Neuronal stem cell (in vitro differentiated cells): Measurements from ENCODE around the gene ARL4D.
"Not testable (repeated sequence)": the region's sequence is repeated elsewhere in the genome, so short reads cannot be mapped to it uniquely, and the experiment has no call there.

Source experiments
- DNase-seq: peaks from one replicate; pipeline ENCODE4 v3.0.0-alpha.2; 2013; ENCODE audit warnings: low spot score
- H2AFZ ChIP-seq: one replicate; pipeline ENCODE4 v1.6.1; 2013; ENCODE audit warnings: mild to moderate bottlenecking, low read length, inconsistent platforms
- H2AK5ac ChIP-seq: 2 replicates; pipeline ENCODE4 v1.6.1; 2013; ENCODE audit warnings: low read depth, mild to moderate bottlenecking, inconsistent platforms, low read length, moderate library complexity, mixed read lengths
- H2BK120ac ChIP-seq: 2 replicates; pipeline ENCODE4 v1.6.1; 2013; ENCODE audit warnings: low read depth, mild to moderate bottlenecking, inconsistent platforms, low read length, moderate library complexity, mixed read lengths
- H2BK12ac ChIP-seq: one replicate; pipeline ENCODE4 v1.6.1; 2013; ENCODE audit warnings: low read length, inconsistent platforms
- H2BK15ac ChIP-seq: 2 replicates; pipeline ENCODE4 v1.6.1; 2013; ENCODE audit warnings: mild to moderate bottlenecking, low read length, inconsistent platforms, mixed read lengths
- H2BK5ac ChIP-seq: one replicate; pipeline ENCODE4 v1.6.1; 2013; ENCODE audit warnings: inconsistent platforms, mild to moderate bottlenecking, low read length, moderate library complexity
- H3K14ac ChIP-seq: one replicate; pipeline ENCODE4 v1.6.1; 2013; ENCODE audit warnings: low read length, inconsistent platforms
- H3K18ac ChIP-seq: 2 replicates; pipeline ENCODE4 v1.6.1; 2013; ENCODE audit warnings: low read length, inconsistent platforms
- H3K23ac ChIP-seq: 2 replicates; pipeline ENCODE4 v1.6.1; 2013; ENCODE audit warnings: low read depth, mild to moderate bottlenecking, mixed read lengths, low read length, inconsistent platforms; ENCODE audit not compliant: poor library complexity
- H3K27ac ChIP-seq: replicated peaks from 3 replicates; pipeline ENCODE4 v1.5.1; 2013; ENCODE audit warnings: low read length, inconsistent platforms
- H3K27me3 ChIP-seq, 3 experiments: 2 replicates each; pipeline ENCODE4 v1.6.1; 2013; ENCODE audit warnings: low read length in 3 of 3, mild to moderate bottlenecking in 2 of 3, inconsistent platforms in 1 of 3, low read depth in 1 of 3, mixed read lengths in 1 of 3, moderate library complexity in 1 of 3; ENCODE audit not compliant: control insufficient read depth in 3 of 3, insufficient read depth in 3 of 3
- H3K36me3 ChIP-seq, 2 donors: replicated peaks in 1 of 2; 2 replicates each; pipeline ENCODE4 v1.6.1; 2013; ENCODE audit warnings: low read length in 2 of 2; ENCODE audit not compliant: control insufficient read depth in 2 of 2, insufficient read depth in 2 of 2
- H3K4ac ChIP-seq: 2 replicates; pipeline ENCODE4 v1.6.1; 2013; ENCODE audit warnings: inconsistent platforms, mild to moderate bottlenecking, low read length, moderate library complexity
- H3K4me1 ChIP-seq, 2 donors: 1 replicate in 1 of 2; 2 replicates in 1 of 2; pipeline ENCODE4 v1.6.1; 2013; ENCODE audit warnings: low read length in 2 of 2, low read depth in 1 of 2; ENCODE audit not compliant: control insufficient read depth in 2 of 2, insufficient read depth in 1 of 2
- H3K4me2 ChIP-seq: one replicate; pipeline ENCODE4 v1.6.1; 2013; ENCODE audit warnings: mild to moderate bottlenecking, low read length, inconsistent platforms; ENCODE audit not compliant: insufficient read depth, poor library complexity, severe bottlenecking
- H3K4me3 ChIP-seq, 2 donors: 2 replicates each; pipeline ENCODE4 v1.5.1; 2013; ENCODE audit warnings: low read length in 2 of 2, mild to moderate bottlenecking in 2 of 2, inconsistent platforms in 1 of 2, moderate library complexity in 1 of 2
- H3K79me1 ChIP-seq: one replicate; pipeline ENCODE4 v1.6.1; 2013; ENCODE audit warnings: low read depth, mild to moderate bottlenecking, inconsistent platforms, low read length, moderate library complexity
- H3K9ac ChIP-seq: one replicate; pipeline ENCODE4 v1.6.1; 2013; ENCODE audit warnings: mild to moderate bottlenecking, low read depth, low read length, inconsistent platforms; ENCODE audit not compliant: poor library complexity
- H3K9me3 ChIP-seq, 2 donors: replicated peaks in 1 of 2; 2 replicates each; pipeline versions ENCODE3 to v1.6.1; 2013; ENCODE audit warnings: low read length in 2 of 2, mild to moderate bottlenecking in 2 of 2, inconsistent platforms in 1 of 2, low read depth in 1 of 2, mixed read lengths in 1 of 2, moderate library complexity in 1 of 2; ENCODE audit not compliant: control insufficient read depth in 2 of 2, insufficient read depth in 1 of 2
- H4K8ac ChIP-seq: one replicate; pipeline ENCODE4 v1.6.1; 2013; ENCODE audit warnings: low read depth, mild to moderate bottlenecking, inconsistent platforms, low read length, moderate library complexity
- H4K91ac ChIP-seq: one replicate; pipeline ENCODE4 v1.6.1; 2013; ENCODE audit warnings: low read length, low read depth, mild to moderate bottlenecking, inconsistent platforms; ENCODE audit not compliant: poor library complexity
- WGBS, 2 donors: extraction: QIAGEN DNeasy Blood & Tissue Kit; methylation state at CpG; one replicate each; pipeline ENCODE4 v1.1.7; 2013; ENCODE audit warnings: missing lambda C conversion rate in 2 of 2, mixed read lengths in 1 of 2; ENCODE audit not compliant: insufficient read length in 2 of 2, insufficient replicate concordance in 1 of 2; ENCODE audit errors: extremely low coverage in 2 of 2; 5-methylcytosine and 5-hydroxymethylcytosine counted together

Gene ARL4D

DNA sequence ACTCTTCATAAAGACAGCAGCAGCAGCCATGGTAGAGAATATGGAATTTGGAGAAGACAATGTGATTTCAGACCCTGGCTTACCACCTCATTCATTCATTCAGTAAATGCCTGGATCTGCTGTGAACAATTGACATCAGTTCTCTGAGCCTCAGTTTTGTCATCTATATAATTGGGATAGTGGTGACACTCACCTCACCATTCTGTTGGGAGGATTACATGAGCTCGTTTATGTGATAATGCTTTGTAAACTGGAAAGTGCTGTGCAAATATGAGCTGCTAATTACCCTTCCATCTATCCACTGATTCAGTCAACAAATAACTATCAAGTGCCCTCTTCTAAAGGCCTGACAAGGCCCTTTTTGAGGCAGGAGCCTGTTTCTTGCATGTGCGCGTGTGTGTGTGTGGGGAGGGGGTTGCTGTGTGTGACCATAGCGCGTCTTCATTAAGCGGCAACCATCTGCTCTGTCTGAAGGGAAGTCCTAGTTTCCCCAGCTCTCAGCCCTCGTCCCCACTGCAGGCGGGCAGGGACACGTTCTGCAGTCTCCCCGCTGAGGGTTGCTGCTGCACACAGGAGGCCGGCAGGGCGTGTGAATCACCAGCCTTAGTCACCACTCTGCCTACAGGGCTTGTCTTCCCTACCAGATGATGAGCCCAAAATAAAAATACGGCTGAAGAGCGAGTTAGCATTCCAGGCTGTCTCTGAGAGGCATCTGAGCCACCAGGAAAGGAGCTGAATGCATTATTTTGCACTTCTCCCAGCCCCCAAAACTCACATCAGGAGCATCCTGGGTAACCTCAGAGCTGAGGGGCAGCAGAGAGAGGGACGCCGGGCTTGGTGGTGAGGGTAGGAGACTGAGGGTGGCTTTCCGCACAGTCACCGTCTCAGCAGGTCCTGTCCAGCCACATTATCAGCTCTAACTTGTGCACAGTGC, 19.9 kb downstream of the ARL4D start:
- no peaks in the 10 kb centered on the region for H3K36me3 ChIP-seq
- H2BK15ac ChIP-seq: no peak overlapping the region
- H3K4me3 ChIP-seq: no peak overlapping the region
- H4K91ac ChIP-seq: no peak overlapping the region
- peaks cover 0 to 23% (median 0%) of the 10 kb centered on the region in 3 experiments for H3K27me3 ChIP-seq
- H4K8ac ChIP-seq: peak overlapping the region; percentile 70
- peaks cover 3 to 8% of the 10 kb centered on the region in 2 donors for H3K4me1 ChIP-seq
- peak overlapping the region; percentile 84 for H2AFZ ChIP-seq
- WGBS, 2 donors: no CpG with 5 or more reads among the region's 18 CpGs
- H3K9me3 ChIP-seq: no peaks in the 10 kb centered on the region
- H3K14ac ChIP-seq: no peak overlapping the region
- no peaks in the 10 kb centered on the region for H3K79me1 ChIP-seq
- peak overlapping the region; percentile 69 for H3K18ac ChIP-seq
- H3K9ac ChIP-seq: no peak overlapping the region
- no peak overlapping the region for H2BK120ac ChIP-seq
- H3K23ac ChIP-seq: no peak overlapping the region
- H2BK5ac ChIP-seq: no peak overlapping the region
- H3K27ac ChIP-seq: peak overlapping the region; percentile 14
- H2AK5ac ChIP-seq: no peak overlapping the region
- H3K4me2 ChIP-seq: no peak overlapping the region
- H3K4ac ChIP-seq: no peak overlapping the region
- DNase-seq: no peak
- no peak overlapping the region for H2BK12ac ChIP-seq

DNA sequence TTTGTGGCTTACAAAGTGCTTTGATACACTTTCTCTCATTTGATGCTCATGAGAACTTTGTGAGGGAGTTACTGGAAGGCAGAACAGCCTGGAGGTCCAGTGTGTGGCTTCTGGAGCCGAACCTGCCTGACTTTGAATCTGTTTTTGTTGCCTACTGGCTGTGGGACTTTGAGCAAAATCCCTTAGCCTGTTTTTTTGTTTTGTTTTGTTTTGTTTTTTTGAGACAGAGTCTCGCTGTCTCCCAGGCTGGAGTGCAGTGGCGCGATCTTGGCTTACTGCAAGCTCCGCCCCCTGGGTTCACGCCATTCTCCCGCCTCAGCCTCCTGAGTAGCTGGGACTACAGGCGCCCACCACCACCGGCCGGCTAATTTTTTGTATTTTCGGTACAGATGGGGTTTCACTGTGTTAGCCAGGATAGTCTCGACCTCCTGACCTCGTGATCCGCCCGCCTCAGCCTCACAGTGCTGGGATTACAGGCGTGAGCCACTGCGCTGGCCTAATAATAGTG, 20.6 kb downstream of the ARL4D start:
- not testable (repeated sequence) for H3K9ac ChIP-seq, H3K4me3 ChIP-seq, H3K79me1 ChIP-seq, H3K27ac ChIP-seq, H2BK120ac ChIP-seq, DNase-seq, H2BK5ac ChIP-seq, H3K9me3 ChIP-seq, H3K36me3 ChIP-seq, H4K91ac ChIP-seq, H3K4ac ChIP-seq, H3K4me1 ChIP-seq, H3K23ac ChIP-seq, H2BK15ac ChIP-seq, H3K4me2 ChIP-seq, H3K18ac ChIP-seq, H3K14ac ChIP-seq, H2AK5ac ChIP-seq, H2BK12ac ChIP-seq
- Histone ChIP-seq H4K8ac (peak overlapping the region; percentile 70), H2AFZ (peak overlapping the region; percentile 84), H3K27me3 (peaks cover 0 to 26% (median 0%) of the 10 kb centered on the region in 3 experiments)
- WGBS, 2 donors: no CpG with 5 or more reads among the region's 17 CpGs

DNA sequence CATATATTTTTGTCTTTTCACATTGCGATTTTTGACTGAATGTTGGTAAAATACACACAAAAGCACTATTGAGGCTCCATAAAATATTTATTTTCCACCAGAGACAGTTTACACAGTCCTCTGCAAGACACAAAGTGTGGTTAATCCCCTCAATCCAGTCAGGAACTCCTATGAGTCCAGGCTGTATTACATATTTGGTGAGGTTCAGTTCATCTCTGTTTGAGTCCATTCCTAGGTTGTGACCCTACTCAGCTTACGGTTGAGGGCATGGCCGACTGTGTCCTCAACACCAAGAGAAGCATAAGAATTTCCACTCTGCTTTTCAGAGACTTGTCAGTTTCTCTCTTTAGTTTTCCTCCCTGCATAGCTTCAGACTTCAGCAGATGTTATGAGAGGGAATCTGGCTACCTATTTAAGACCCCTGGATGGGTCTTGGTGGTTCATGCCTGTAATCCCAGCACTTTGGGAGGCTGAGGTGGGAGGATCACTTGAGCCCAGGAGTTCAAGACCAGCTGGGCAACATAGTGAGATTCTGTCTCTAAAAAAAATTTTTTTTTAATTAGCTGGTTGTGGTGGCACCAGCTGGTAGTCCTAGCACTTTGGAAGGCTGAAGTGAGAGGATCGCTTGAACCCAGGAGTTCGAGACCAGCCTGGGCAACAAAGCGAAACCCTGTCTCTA, 25.1 kb downstream of the ARL4D start:
- Histone ChIP-seq H2AFZ (no peak overlapping the region), H2BK12ac (no peak overlapping the region)

More for the DNA sequence above, 25.1 kb downstream of the ARL4D start:
- H3K4me3 ChIP-seq: no peak overlapping the region
- no peak overlapping the region for H3K18ac ChIP-seq
- no peak overlapping the region for H2BK5ac ChIP-seq
- H4K8ac ChIP-seq: no peak overlapping the region
- peaks cover 0 to 3% (median 0%) of the 10 kb centered on the region in 3 experiments for H3K27me3 ChIP-seq
- H3K27ac ChIP-seq: no peak overlapping the region
- DNase-seq: no peak
- H3K9ac ChIP-seq: no peak overlapping the region
- H2BK120ac ChIP-seq: no peak overlapping the region
- H3K4me1 ChIP-seq: peaks cover 2 to 4% of the 10 kb centered on the region in 2 donors
- no peaks in the 10 kb centered on the region for H3K79me1 ChIP-seq
- no peak overlapping the region for H2AK5ac ChIP-seq
- H2BK15ac ChIP-seq: no peak overlapping the region
- no peak overlapping the region for H3K4ac ChIP-seq
- no peak overlapping the region for H4K91ac ChIP-seq
- H3K23ac ChIP-seq: no peak overlapping the region
- H3K4me2 ChIP-seq: no peak overlapping the region
- no CpG with 5 or more reads among the region's 6 CpGs for whole genome bisulfite sequencing, 2 donors
- H3K14ac ChIP-seq: no peak overlapping the region
- H3K36me3 ChIP-seq: no peaks in the 10 kb centered on the region
- no peaks in the 10 kb centered on the region for H3K9me3 ChIP-seq
